Glutamatergic neuron (in vitro differentiated cells): ENCODE data around the gene KLHL7. TPM values are rescaled to one million over a fixed set of nuclear protein-coding genes. Genes with fewer than 3 reads are reported as not detected.
A peak's percentile ranks its signal among the peaks of the same experiment; 100 is the strongest.

ENCODE experiments used
- DNase-seq: peaks from one replicate; pipeline ENCODE4 v3.0.0; 2022
- H3K27ac Mint-ChIP-seq: one replicate; pipeline ENCODE4 v1.8.0; 2020; ENCODE audit warnings: mild to moderate bottlenecking, mixed read lengths, inconsistent platforms; ENCODE audit not compliant: unreplicated experiment
- H3K27me3 Mint-ChIP-seq: one replicate; pipeline ENCODE4 v1.8.0; 2020; ENCODE audit warnings: mild to moderate bottlenecking, moderate library complexity, mixed read lengths, inconsistent platforms; ENCODE audit not compliant: unreplicated experiment
- H3K36me3 Mint-ChIP-seq: one replicate; pipeline ENCODE4 v1.8.0; 2020; ENCODE audit warnings: mild to moderate bottlenecking, mixed read lengths, inconsistent platforms; ENCODE audit not compliant: unreplicated experiment
- H3K4me1 Mint-ChIP-seq: one replicate; pipeline ENCODE4 v1.8.0; 2020; ENCODE audit warnings: mild to moderate bottlenecking, low read depth, mixed read lengths, inconsistent platforms; ENCODE audit not compliant: unreplicated experiment
- H3K4me3 Mint-ChIP-seq: one replicate; pipeline ENCODE4 v1.8.0; 2020; ENCODE audit warnings: mild to moderate bottlenecking, mixed read lengths, inconsistent platforms; ENCODE audit not compliant: unreplicated experiment
- H3K9me3 Mint-ChIP-seq: one replicate; pipeline ENCODE4 v1.8.0; 2020; ENCODE audit warnings: mild to moderate bottlenecking, moderate library complexity, mixed read lengths, inconsistent platforms; ENCODE audit not compliant: unreplicated experiment
- CTCF ChIP-seq: fragments of 200-600 bp; sonication (generic); IDR thresholded peaks from one replicate; pipeline ENCODE4 v1.5.0; 2021; ENCODE audit not compliant: partially characterized antibody, unreplicated experiment
- total RNA-seq: library from RNA; stranded (reverse); fragmentation: NEBNext Ultra II Directional; extraction: Animal tissue kit (Norgen Biotek cat#: 25700); gene quantifications from one replicate; pipeline ENCODE4 v1.2.1, GENCODE V29; 2021; ENCODE audit not compliant: unreplicated experiment

The KLHL7 gene
- total RNA-seq, 1 donor from 2014 or later = 86.7 TPM

DNA sequence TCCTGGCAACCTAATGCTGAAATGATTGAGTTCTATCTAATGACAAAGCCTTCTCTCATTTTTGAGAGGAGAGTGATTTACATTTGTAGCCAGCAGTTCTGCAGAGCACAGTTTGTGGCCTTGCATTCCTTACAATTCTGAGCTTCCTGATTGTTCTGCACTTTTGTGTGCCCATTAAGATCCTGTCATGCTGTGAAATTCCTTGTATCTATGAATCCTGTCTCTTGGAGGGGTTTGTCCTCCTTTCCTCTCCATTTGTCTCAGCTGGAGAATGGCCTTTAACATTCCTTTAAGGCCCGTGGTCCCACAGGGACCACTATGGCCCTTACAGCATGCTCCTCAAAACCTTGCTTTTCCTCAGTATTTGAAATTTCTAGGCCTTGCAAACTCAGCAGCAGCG is 10.4 kb downstream of the KLHL7 start:
- no peaks in the 10 kb centered on the region for H3K27me3 Mint-ChIP-seq
- H3K4me1 Mint-ChIP-seq = peaks cover 22% of the 10 kb centered on the region
- no peak for TF ChIP-seq CTCF
- no peak for DNase-seq
- H3K36me3 Mint-ChIP-seq = no peaks in the 10 kb centered on the region
- H3K9me3 Mint-ChIP-seq = no peaks in the 10 kb centered on the region
- H3K4me3 Mint-ChIP-seq = peak overlapping the region; percentile 36
- peak overlapping the region; percentile 29 for H3K27ac Mint-ChIP-seq

- H3K27ac Mint-ChIP-seq = no peak overlapping the region
Observed at GRCh38 chr7:23117841-23118240, 12.3 kb downstream of the KLHL7 start.

GRCh38 chr7:23120106-23120505 is 14.5 kb downstream of the KLHL7 start:
- Mint-ChIP-seq H3K4me3 (no peak overlapping the region), H3K27me3 (no peaks in the 10 kb centered on the region), H3K36me3 (no peaks in the 10 kb centered on the region), H3K4me1 (peaks cover 18% of the 10 kb centered on the region), H3K9me3 (no peaks in the 10 kb centered on the region), H3K27ac (no peak overlapping the region)
- no peak for DNase-seq
- no peak for TF ChIP-seq CTCF

More at GRCh38 chr7:23117841-23118240, 12.3 kb downstream of the KLHL7 start:
- H3K27me3 Mint-ChIP-seq = no peaks in the 10 kb centered on the region
- H3K36me3 Mint-ChIP-seq = no peaks in the 10 kb centered on the region
- peaks cover 18% of the 10 kb centered on the region for H3K4me1 Mint-ChIP-seq
- no peak for TF ChIP-seq CTCF
- DNase-seq = no peak
- H3K4me3 Mint-ChIP-seq = no peak overlapping the region
- H3K9me3 Mint-ChIP-seq = no peaks in the 10 kb centered on the region

DNA sequence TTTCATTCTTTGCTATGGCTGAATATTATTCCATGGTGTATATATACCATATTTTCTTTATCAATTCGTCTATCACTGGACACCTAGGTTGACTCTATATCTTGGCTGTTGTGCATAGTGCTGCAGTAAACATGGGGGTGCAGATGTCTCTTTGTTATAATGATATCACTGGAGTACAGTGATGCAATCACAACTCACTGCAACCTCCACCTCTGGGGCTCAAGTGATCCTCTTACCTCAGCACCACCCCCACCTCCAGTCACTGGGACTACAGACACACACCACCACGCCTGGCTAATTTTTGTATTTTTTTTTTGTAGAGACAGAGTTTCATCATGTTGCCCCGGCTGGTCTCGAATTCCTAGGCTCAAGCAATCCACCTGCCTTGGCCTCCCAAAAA is 15.6 kb downstream of the KLHL7 start:
- no peak for DNase-seq
- no peaks in the 10 kb centered on the region for H3K36me3 Mint-ChIP-seq
- H3K4me3 Mint-ChIP-seq = no peak overlapping the region
- no peaks in the 10 kb centered on the region for H3K9me3 Mint-ChIP-seq
- H3K27ac Mint-ChIP-seq = no peak overlapping the region
- H3K27me3 Mint-ChIP-seq = peaks cover under 1% of the 10 kb centered on the region
- no peak for TF ChIP-seq CTCF
- peaks cover 13% of the 10 kb centered on the region for H3K4me1 Mint-ChIP-seq

DNA sequence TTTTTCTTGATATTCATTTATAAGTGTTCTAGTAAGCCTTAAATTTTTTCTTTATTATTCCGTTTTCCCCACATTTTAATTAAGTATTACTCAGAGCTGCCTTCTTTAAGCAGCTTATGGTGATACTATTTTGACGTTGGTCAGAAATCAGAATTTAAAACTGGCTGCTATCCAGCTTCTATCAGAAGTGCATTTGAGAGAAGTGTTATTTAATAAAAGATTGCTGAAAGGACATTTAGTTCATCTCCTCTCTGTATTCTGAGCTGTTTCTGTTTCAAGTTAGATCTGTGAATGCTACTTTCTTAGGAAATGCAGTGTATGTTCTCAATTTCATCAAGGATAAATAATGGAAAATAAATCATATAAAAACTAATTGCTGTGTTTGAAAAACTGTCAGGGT is 17.4 kb downstream of the KLHL7 start:
- no peak for TF ChIP-seq CTCF
- Mint-ChIP-seq H3K4me3 (no peak overlapping the region), H3K27me3 (peaks cover 4% of the 10 kb centered on the region), H3K4me1 (no peaks in the 10 kb centered on the region), H3K9me3 (no peaks in the 10 kb centered on the region), H3K27ac (no peak overlapping the region), H3K36me3 (no peaks in the 10 kb centered on the region)
- no peak for DNase-seq
